Progenitor cell of endocrine pancreas (in vitro differentiated cells): ENCODE data around the gene ZNHIT1. TPM values are rescaled to one million over a fixed set of nuclear protein-coding genes. Genes with fewer than 3 reads are reported as not detected.
"Not testable (repeated sequence)": the region's sequence is repeated elsewhere in the genome, so short reads cannot be mapped to it uniquely, and the experiment has no call there.

Experiments used
- DNase-seq: peaks from one replicate; pipeline ENCODE4 v3.0.0; 2021; ENCODE audit warnings: low spot score; ENCODE audit not compliant: unreplicated experiment
- H3K27ac Mint-ChIP-seq: 2 replicates; pipeline ENCODE4 v1.8.0; 2021; ENCODE audit warnings: mild to moderate bottlenecking, moderate library complexity, mixed read lengths
- H3K27me3 Mint-ChIP-seq: 2 replicates; pipeline ENCODE4 v1.8.0; 2021; ENCODE audit warnings: mixed read lengths
- H3K36me3 Mint-ChIP-seq: 2 replicates; pipeline ENCODE4 v1.8.0; 2022; ENCODE audit warnings: mixed read lengths; ENCODE audit not compliant: insufficient read depth
- H3K4me1 Mint-ChIP-seq: 2 replicates; pipeline ENCODE4 v1.8.0; 2021; ENCODE audit warnings: low read depth, mixed read lengths
- H3K4me3 Mint-ChIP-seq: 2 replicates; pipeline ENCODE4 v1.8.0; 2021; ENCODE audit warnings: low read depth, mild to moderate bottlenecking, moderate library complexity, mixed read lengths
- H3K9me3 Mint-ChIP-seq: 2 replicates; pipeline ENCODE4 v1.8.0; 2021; ENCODE audit warnings: low read depth, mixed read lengths
- total RNA-seq: library from RNA; stranded (reverse); gene quantifications from 2 replicates; pipeline ENCODE4 v1.2.1, GENCODE V29; 2021
- TF ChIP-seq, protein P1 (sequence below): fragments of 200-600 bp; sonication (generic); IDR thresholded peaks from one replicate; pipeline ENCODE4 v1.5.0; 2021; ENCODE audit warnings: antibody characterized with exemption, mild to moderate bottlenecking; ENCODE audit not compliant: unreplicated experiment

The ZNHIT1 gene
- total RNA-seq, 1 donor from 2014 or later = 62.2 TPM

DNA sequence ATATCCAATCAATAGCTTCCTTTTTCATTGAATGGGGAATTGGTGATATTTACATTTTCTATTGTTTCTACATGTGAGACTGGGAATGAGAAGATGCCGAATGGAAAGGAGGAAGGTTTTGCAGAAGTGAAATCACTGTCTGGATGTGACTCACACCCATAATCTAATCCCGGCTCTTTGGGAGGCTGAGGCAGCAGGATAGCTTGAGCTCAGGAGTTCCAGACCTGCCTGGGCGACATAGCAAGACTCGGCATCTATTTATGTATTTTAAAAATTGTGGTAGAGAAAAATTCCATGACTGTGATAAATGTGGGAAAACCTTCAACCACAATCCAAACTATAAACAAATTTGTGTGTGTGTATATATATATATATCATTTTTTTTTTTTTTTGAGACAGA is 37.8 kb downstream of the ZNHIT1 start:
- H3K9me3 Mint-ChIP-seq = no peaks in the 10 kb centered on the region
- no peaks in the 10 kb centered on the region for H3K27me3 Mint-ChIP-seq

DNA sequence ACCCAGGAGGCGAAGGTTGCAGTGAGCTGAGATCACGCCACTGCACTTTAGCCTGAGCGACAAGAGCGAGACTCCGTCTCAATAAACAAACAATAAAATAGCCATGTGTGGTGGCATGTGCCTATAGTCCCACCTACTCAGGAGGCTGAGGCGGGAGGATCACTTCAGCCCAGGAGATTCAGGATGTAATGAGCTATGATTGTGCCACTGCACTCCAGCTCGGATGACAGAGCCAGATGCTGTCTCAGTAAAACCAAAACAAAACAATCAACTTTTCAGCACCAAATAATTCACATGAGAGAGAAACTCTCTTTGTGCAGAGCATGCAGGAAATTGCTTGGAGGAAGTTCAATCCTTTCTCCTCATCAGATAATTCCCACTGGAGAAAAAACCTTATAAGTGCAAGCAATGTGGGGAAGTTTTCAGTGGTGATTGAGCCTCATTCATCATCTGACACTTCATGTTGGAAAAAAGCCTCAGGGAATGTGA is 40.3 kb downstream of the ZNHIT1 start:
- Mint-ChIP-seq H3K36me3 (no peaks in the 10 kb centered on the region), H3K27me3 (no peaks in the 10 kb centered on the region), H3K4me1 (no peaks in the 10 kb centered on the region), H3K27ac (no peak overlapping the region), H3K4me3 (no peak overlapping the region), H3K9me3 (no peaks in the 10 kb centered on the region)
- no peak for DNase-seq
- TF ChIP-seq, protein P1, sequence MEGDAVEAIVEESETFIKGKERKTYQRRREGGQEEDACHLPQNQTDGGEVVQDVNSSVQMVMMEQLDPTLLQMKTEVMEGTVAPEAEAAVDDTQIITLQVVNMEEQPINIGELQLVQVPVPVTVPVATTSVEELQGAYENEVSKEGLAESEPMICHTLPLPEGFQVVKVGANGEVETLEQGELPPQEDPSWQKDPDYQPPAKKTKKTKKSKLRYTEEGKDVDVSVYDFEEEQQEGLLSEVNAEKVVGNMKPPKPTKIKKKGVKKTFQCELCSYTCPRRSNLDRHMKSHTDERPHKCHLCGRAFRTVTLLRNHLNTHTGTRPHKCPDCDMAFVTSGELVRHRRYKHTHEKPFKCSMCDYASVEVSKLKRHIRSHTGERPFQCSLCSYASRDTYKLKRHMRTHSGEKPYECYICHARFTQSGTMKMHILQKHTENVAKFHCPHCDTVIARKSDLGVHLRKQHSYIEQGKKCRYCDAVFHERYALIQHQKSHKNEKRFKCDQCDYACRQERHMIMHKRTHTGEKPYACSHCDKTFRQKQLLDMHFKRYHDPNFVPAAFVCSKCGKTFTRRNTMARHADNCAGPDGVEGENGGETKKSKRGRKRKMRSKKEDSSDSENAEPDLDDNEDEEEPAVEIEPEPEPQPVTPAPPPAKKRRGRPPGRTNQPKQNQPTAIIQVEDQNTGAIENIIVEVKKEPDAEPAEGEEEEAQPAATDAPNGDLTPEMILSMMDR = no peak

More for the DNA sequence above, 37.8 kb downstream of the ZNHIT1 start:
- peaks cover 8% of the 10 kb centered on the region for H3K4me1 Mint-ChIP-seq
- DNase-seq = no peak
- TF ChIP-seq, protein P1 = no peak
- H3K27ac Mint-ChIP-seq = no peak overlapping the region
- H3K36me3 Mint-ChIP-seq = no peaks in the 10 kb centered on the region
- H3K4me3 Mint-ChIP-seq = no peak overlapping the region

DNA sequence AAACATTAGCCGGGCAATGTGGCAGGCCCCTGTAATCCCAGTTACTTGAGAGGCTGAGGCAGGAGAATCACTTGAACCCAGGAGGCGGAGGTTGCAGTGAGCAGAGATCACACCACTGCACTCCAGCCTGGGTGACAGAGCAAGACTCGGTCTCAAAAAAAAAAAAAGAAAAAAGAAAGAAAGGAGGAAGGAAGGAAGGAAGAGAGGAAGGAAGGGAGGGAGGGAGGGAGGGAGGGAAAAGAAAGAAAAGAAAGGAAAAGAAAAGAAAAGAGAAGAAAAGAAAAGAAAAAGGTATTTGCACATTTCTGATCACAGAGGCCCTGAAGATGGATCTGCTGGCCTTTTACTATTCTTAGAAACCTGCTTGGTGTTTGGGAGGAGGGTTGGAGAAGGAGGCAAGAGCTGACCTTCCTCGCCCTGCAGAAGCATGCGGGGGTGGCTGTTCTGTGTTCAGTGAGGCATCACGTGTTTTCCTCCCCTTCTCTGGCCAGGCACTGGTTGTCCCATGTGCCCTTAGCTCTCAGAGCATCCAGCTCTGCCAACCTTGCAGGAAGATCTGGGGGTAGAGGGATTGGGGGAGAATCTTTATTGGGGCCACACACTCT is 46.2 kb downstream of the ZNHIT1 start:
- DNase-seq, H3K27me3 Mint-ChIP-seq, H3K36me3 Mint-ChIP-seq, H3K9me3 Mint-ChIP-seq, H3K4me1 Mint-ChIP-seq, H3K4me3 Mint-ChIP-seq, H3K27ac Mint-ChIP-seq: not testable (repeated sequence)

DNA sequence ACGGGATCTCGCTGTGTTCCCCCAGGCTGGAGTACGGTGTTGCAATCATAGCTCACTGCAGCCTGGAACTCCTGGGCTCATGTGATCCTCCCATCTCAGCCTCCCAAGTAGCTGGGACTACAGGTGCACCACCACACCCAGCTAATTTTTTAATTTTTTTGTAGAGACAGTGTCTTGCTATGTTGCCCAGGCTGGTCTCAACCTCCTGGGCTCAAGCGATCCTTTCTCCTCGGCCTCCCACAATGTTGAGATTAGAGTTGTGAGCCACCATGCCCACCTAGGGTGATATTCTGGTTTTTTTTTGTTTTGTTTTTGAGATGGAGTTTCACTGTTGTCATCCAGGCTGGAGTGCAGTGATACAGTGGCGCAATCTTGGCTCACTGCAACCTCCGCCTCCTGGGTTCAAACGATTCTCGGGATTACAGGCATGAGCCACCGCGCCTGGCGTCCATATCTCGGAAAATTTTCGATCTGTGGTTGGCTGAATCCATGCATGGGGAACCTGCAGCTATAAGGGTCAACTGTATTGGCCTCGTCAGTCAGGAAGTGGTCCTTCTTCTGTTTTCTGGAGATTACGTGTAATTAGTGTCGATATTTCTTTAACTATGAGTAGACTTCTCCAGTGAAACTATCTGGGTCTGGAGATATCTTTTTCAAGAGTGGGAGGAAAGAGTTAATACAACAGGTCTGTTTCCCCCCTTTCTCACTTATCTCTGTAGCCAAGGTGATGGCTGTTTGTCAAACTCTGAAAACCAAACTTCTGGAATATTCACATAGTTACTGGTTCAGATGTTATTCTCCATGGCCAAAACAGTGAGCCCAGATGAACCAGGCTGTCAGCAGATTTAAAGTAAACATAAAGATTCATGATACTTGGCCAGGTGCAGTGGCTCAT is 47.9 kb downstream of the ZNHIT1 start:
- Mint-ChIP-seq H3K9me3 (no peaks in the 10 kb centered on the region), H3K36me3 (no peaks in the 10 kb centered on the region), H3K4me1 (peaks cover 4% of the 10 kb centered on the region), H3K27me3 (no peaks in the 10 kb centered on the region), H3K4me3 (no peak overlapping the region), H3K27ac (no peak overlapping the region)
- no peak for DNase-seq
- TF ChIP-seq, protein P1 = no peak

DNA sequence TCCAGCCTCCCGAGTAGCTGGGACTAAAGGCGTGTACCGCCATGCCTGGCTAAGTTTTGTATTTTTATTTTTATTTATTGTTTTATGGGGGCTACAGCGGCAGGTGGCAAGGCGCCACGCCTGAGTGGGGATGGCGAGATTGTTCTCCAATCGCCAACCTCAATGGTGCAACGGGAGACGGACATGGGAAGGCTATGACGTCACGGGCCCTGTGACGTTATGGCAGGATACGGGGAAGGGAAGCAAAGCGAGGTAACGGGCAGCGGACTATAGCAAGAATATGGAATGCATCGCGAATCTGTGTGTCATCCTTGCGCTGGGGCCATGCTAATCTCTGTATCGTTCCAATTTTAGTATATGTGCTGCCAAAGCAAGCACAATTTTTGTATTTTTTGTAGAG is 51.7 kb downstream of the ZNHIT1 start:
- Mint-ChIP-seq H3K4me3 (no peak overlapping the region), H3K4me1 (peaks cover 4% of the 10 kb centered on the region), H3K27me3 (peaks cover 4% of the 10 kb centered on the region), H3K9me3 (no peaks in the 10 kb centered on the region), H3K36me3 (no peaks in the 10 kb centered on the region), H3K27ac (no peak overlapping the region)
- DNase-seq = no peak
- TF ChIP-seq, protein P1 = no peak
